HEK293 (cell line): ENCODE data around the gene CAPN1.

ENCODE experiments used
- ATF2 ChIP-seq: fragments of 450-650 bp; formaldehyde crosslinking; IDR thresholded peaks from 2 replicates; pipeline ENCODE4 v1.5.1; 2016; ENCODE audit warnings: missing biosample characterization, missing genetic modification characterization, low read depth
- GLIS1 ChIP-seq: fragments of 450-650 bp; formaldehyde crosslinking; IDR thresholded peaks from 2 replicates; pipeline ENCODE4 v1.5.1; 2016; ENCODE audit warnings: missing biosample characterization, missing genetic modification characterization
- PRDM4 ChIP-seq: fragments of 450-650 bp; formaldehyde crosslinking; IDR thresholded peaks from 2 replicates; pipeline ENCODE4 v1.5.1; 2017; ENCODE audit warnings: missing biosample characterization, missing genetic modification characterization
- SP2 ChIP-seq: fragments of 450-650 bp; formaldehyde crosslinking; IDR thresholded peaks from 2 replicates; pipeline ENCODE4 v1.5.1; 2016; ENCODE audit warnings: missing biosample characterization, missing genetic modification characterization
- TRIM28 ChIP-seq: IDR thresholded peaks from 2 replicates; pipeline ENCODE4 v1.6.1; 2011; ENCODE audit warnings: low read length, control low read depth, borderline replicate concordance
- ZBTB44 ChIP-seq: fragments of 450-650 bp; IDR thresholded peaks from 2 replicates; pipeline ENCODE4 v1.5.1; 2018; ENCODE audit warnings: missing biosample characterization, mild to moderate bottlenecking, missing genetic modification characterization
- ZBTB48 ChIP-seq: fragments of 450-650 bp; formaldehyde crosslinking; IDR thresholded peaks from 2 replicates; pipeline ENCODE4 v1.5.1; 2016; ENCODE audit warnings: missing biosample characterization, missing genetic modification characterization
- ZFHX2 ChIP-seq: fragments of 450-650 bp; formaldehyde crosslinking; conservative IDR thresholded peaks from 2 replicates; pipeline ENCODE4 v1.5.1; 2016; ENCODE audit warnings: missing biosample characterization, missing genetic modification characterization
- ZIC2 ChIP-seq: fragments of 450-650 bp; formaldehyde crosslinking; IDR thresholded peaks from 2 replicates; pipeline ENCODE4 v1.5.1; 2016; ENCODE audit warnings: missing biosample characterization, missing genetic modification characterization
- ZNF19 ChIP-seq: fragments of 450-650 bp; formaldehyde crosslinking; IDR thresholded peaks from 2 replicates; pipeline ENCODE4; 2016; ENCODE audit warnings: missing biosample characterization, missing genetic modification characterization, low read depth
- ZNF202 ChIP-seq: fragments of 450-650 bp; formaldehyde crosslinking; IDR thresholded peaks from 2 replicates; pipeline ENCODE4 v1.5.1; 2016; ENCODE audit warnings: missing biosample characterization, missing genetic modification characterization, borderline replicate concordance
- ZNF214 ChIP-seq: fragments of 450-650 bp; formaldehyde crosslinking; IDR thresholded peaks from 2 replicates; pipeline ENCODE4 v1.5.1; 2017; ENCODE audit warnings: missing biosample characterization, mild to moderate bottlenecking, missing genetic modification characterization, borderline replicate concordance
- ZNF280D ChIP-seq: fragments of 450-650 bp; formaldehyde crosslinking; IDR thresholded peaks from 2 replicates; pipeline ENCODE4 v1.5.1; 2016; ENCODE audit warnings: missing biosample characterization, missing genetic modification characterization
- ZNF292 ChIP-seq: fragments of 450-650 bp; formaldehyde crosslinking; IDR thresholded peaks from 2 replicates; pipeline ENCODE4 v1.5.1; 2016; ENCODE audit warnings: low read depth, missing biosample characterization, missing genetic modification characterization, borderline replicate concordance
- ZNF335 ChIP-seq: fragments of 450-650 bp; formaldehyde crosslinking; conservative IDR thresholded peaks from 2 replicates; pipeline ENCODE4 v1.5.1; 2016; ENCODE audit warnings: missing biosample characterization, missing genetic modification characterization
- ZNF398 ChIP-seq: fragments of 450-650 bp; formaldehyde crosslinking; IDR thresholded peaks from 2 replicates; pipeline ENCODE4 v1.5.1; 2017; ENCODE audit warnings: missing biosample characterization, missing genetic modification characterization
- ZNF416 ChIP-seq: fragments of 450-650 bp; formaldehyde crosslinking; IDR thresholded peaks from 2 replicates; pipeline ENCODE4 v1.5.1; 2016; ENCODE audit warnings: missing biosample characterization, missing genetic modification characterization
- ZNF48 ChIP-seq: fragments of 450-650 bp; formaldehyde crosslinking; IDR thresholded peaks from 2 replicates; pipeline ENCODE4 v1.5.1; 2016; ENCODE audit warnings: missing biosample characterization, missing genetic modification characterization
- ZNF501 ChIP-seq: fragments of 450-650 bp; formaldehyde crosslinking; IDR thresholded peaks from 2 replicates; pipeline ENCODE4 v1.5.1; 2016; ENCODE audit warnings: missing biosample characterization, missing genetic modification characterization
- ZNF660 ChIP-seq: fragments of 450-650 bp; IDR thresholded peaks from 2 replicates; pipeline ENCODE4 v1.5.1; 2018; ENCODE audit warnings: missing biosample characterization, mild to moderate bottlenecking, missing genetic modification characterization
- ZNF677 ChIP-seq: fragments of 450-650 bp; IDR thresholded peaks from 2 replicates; pipeline ENCODE4 v1.5.0; 2018; ENCODE audit warnings: missing biosample characterization, mild to moderate bottlenecking, missing genetic modification characterization, moderate library complexity
- ZNF692 ChIP-seq: fragments of 450-650 bp; formaldehyde crosslinking; IDR thresholded peaks from 2 replicates; pipeline ENCODE4 v1.5.1; 2016; ENCODE audit warnings: missing biosample characterization, missing genetic modification characterization
- ZNF747 ChIP-seq: fragments of 450-650 bp; formaldehyde crosslinking; IDR thresholded peaks from 2 replicates; pipeline ENCODE4 v1.5.1; 2016; ENCODE audit warnings: missing biosample characterization, missing genetic modification characterization
- ZNF776 ChIP-seq: fragments of 450-650 bp; formaldehyde crosslinking; IDR thresholded peaks from 2 replicates; pipeline ENCODE4 v1.5.0; 2017; ENCODE audit warnings: missing biosample characterization, missing genetic modification characterization, borderline replicate concordance
- ZNF830 ChIP-seq: fragments of 450-650 bp; IDR thresholded peaks from 2 replicates; pipeline ENCODE4 v1.5.0; 2018; ENCODE audit warnings: missing biosample characterization, missing genetic modification characterization, low read depth, mild to moderate bottlenecking, moderate library complexity
- ZSCAN23 ChIP-seq: fragments of 450-650 bp; formaldehyde crosslinking; IDR thresholded peaks from 2 replicates; pipeline ENCODE4 v1.5.1; 2016; ENCODE audit warnings: missing biosample characterization, missing genetic modification characterization
- ZSCAN30 ChIP-seq: fragments of 450-650 bp; IDR thresholded peaks from 2 replicates; pipeline ENCODE4 v1.5.1; 2018; ENCODE audit warnings: missing biosample characterization, mild to moderate bottlenecking, missing genetic modification characterization, moderate library complexity

CAPN1 gene

GRCh38 chr11:65134952-65135632, 46.6 kb upstream of the CAPN1 start (continued):
- TF ChIP-seq ZSCAN30, result no peak
- TF ChIP-seq ZNF830 (tag by site-specific recombination), result no peak
- TF ChIP-seq ZNF280D, result no peak
- no peak for TF ChIP-seq ZIC2 (tag by site-specific recombination)
- no peak for TF ChIP-seq ZNF214
- TF ChIP-seq ZNF416, result no peak
- peak; percentile 50 for TF ChIP-seq GLIS1
- TF ChIP-seq TRIM28, result peak; percentile 80; the same call in 1 of the 2 replicates
- no peak; the same call in 1 of the 2 replicates for TF ChIP-seq ZSCAN23 (tag by site-specific recombination)
- no peak for TF ChIP-seq ZNF48 (tag by site-specific recombination)
- no peak for TF ChIP-seq ZNF677 (tag by site-specific recombination)
- TF ChIP-seq ZNF398 (tag by site-specific recombination), result no peak
- peak; percentile 69 for TF ChIP-seq ZNF335 (tag by site-specific recombination)
- TF ChIP-seq ZNF19 (tag by site-specific recombination), result no peak
- TF ChIP-seq ZNF660 (tag by site-specific recombination), result peak; percentile 18; the same call in 1 of the 2 replicates
- no peak for TF ChIP-seq ZNF501
- no peak for TF ChIP-seq ATF2 (tag by site-specific recombination)
- TF ChIP-seq ZNF747, result no peak
- peak; percentile 94 for TF ChIP-seq ZBTB48
- no peak for TF ChIP-seq ZBTB44
- TF ChIP-seq ZFHX2 (tag by site-specific recombination), result peak; percentile 70
- no peak for TF ChIP-seq ZNF692 (tag by site-specific recombination)
- no peak for TF ChIP-seq PRDM4 (tag by site-specific recombination)
- TF ChIP-seq ZNF202 (tag by site-specific recombination), result no peak
- TF ChIP-seq ZNF292 (tag by site-specific recombination), result no peak
- TF ChIP-seq SP2 (tag by site-specific recombination), result peak; percentile 90
- TF ChIP-seq ZNF776 (tag by site-specific recombination), result no peak
- TF ChIP-seq, all 188 proteins: peak for 16
